ENCODE measurements around the gene MMP28.
A peak's percentile ranks its signal among the peaks of the same experiment; 100 is the strongest.

MMP28 gene

DNA sequence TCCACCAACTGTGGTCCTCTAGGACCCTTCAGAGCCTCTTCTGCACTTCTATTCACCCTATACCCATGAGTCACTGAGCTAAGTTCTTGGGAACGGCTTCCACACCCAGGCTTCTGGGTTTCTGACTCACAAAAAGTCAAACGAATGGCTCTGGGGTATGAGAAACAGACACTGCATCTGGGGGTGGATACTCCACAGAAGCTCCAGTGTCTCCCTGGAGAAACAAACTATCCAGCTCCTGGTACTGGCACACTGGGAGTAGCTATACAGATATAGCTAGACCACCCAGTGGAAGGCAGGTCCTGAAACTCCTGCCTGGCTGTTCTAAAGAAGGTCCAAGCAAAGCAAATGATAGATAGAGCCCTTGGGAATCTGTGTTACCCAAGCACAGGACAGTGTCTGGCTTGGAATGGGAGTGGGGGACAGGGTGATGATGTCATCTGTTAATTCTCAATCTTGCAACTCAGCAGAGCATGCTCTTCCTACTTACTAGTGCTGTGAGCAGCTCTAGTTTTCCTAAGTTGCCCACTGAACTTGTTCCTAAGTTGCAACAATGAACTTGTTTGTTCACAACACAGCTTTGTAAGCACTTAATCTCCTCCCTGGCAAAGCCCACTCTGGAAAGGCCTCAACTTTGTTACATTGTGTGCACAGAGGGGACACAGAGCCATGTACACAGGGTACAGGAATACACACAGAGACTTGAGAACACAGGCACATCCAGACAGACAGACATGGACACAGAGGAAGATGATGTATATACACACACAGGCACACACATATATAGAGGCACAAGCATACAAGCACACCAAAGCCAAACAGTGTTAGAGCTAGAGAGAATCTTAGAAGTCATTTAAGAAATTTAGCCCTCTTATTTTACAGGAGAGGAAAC is 6.7 kb downstream of the MMP28 start:
- peak; percentile 90 for DNase-seq (ENCODE audit: low read depth)
- no peak overlapping the region for H3K4me3 ChIP-seq (ENCODE audit: low read depth, low read length)
- TF ChIP-seq, protein P1, sequence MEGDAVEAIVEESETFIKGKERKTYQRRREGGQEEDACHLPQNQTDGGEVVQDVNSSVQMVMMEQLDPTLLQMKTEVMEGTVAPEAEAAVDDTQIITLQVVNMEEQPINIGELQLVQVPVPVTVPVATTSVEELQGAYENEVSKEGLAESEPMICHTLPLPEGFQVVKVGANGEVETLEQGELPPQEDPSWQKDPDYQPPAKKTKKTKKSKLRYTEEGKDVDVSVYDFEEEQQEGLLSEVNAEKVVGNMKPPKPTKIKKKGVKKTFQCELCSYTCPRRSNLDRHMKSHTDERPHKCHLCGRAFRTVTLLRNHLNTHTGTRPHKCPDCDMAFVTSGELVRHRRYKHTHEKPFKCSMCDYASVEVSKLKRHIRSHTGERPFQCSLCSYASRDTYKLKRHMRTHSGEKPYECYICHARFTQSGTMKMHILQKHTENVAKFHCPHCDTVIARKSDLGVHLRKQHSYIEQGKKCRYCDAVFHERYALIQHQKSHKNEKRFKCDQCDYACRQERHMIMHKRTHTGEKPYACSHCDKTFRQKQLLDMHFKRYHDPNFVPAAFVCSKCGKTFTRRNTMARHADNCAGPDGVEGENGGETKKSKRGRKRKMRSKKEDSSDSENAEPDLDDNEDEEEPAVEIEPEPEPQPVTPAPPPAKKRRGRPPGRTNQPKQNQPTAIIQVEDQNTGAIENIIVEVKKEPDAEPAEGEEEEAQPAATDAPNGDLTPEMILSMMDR (conservative IDR thresholded peaks at IDR 0.05; ENCODE audit: low read depth, low read length) = no peak

GRCh38 chr17:35786941-35787432 is 8.5 kb downstream of the MMP28 start:
- H3K4me3 ChIP-seq (ENCODE audit: low read depth, low read length) = no peak overlapping the region
- DNase-seq (ENCODE audit: low read depth) = peak; percentile 54

GRCh38 chr17:35784895-35785294 is 10.5 kb downstream of the MMP28 start:
- H3K4me3 ChIP-seq (ENCODE audit: low read depth, low read length) = no peak overlapping the region
- no peak for DNase-seq (ENCODE audit: low read depth)
- TF ChIP-seq, protein P1 (conservative IDR thresholded peaks at IDR 0.05; ENCODE audit: low read depth, low read length) = no peak

More at GRCh38 chr17:35786941-35787432, 8.5 kb downstream of the MMP28 start:
- TF ChIP-seq, protein P1 (conservative IDR thresholded peaks at IDR 0.05; ENCODE audit: low read depth, low read length) = no peak

GRCh38 chr17:35780950-35781349 is 14.5 kb downstream of the MMP28 start:
- no peak for DNase-seq (ENCODE audit: low read depth)
- TF ChIP-seq, protein P1 (conservative IDR thresholded peaks at IDR 0.05; ENCODE audit: low read depth, low read length) = no peak

GRCh38 chr17:35778641-35779196 is 16.7 kb downstream of the MMP28 start:
- DNase-seq (ENCODE audit: low read depth) = no peak
- TF ChIP-seq, protein P1 (conservative IDR thresholded peaks at IDR 0.05; ENCODE audit: low read depth, low read length) = no peak
- no peak overlapping the region for H3K4me3 ChIP-seq (ENCODE audit: low read depth, low read length)

More at GRCh38 chr17:35780950-35781349, 14.5 kb downstream of the MMP28 start:
- H3K4me3 ChIP-seq (ENCODE audit: low read depth, low read length) = no peak overlapping the region

DNA sequence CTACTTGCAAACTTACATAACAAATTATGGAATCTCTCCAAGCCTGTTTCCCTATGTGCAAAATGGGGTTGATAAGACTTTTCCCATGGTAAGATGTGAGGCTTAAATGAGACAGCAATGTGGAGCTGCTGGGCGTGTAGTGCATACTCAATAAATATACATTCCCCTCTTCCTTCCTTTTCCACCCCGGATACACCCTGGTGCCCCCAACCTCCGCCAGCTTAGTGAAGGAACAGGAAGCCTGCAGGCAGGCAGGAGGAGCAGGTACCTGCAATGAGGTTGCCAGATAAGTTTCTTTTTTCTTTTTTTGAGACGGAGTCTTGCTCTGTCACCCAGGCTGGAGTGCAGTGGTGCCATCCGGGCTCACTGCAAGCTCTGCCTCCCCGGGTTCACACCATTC is 19.9 kb downstream of the MMP28 start:
- TF ChIP-seq, protein P1 (conservative IDR thresholded peaks at IDR 0.05; ENCODE audit: low read depth, low read length) = no peak
- H3K4me3 ChIP-seq (ENCODE audit: low read depth, low read length) = no peak overlapping the region
- DNase-seq (ENCODE audit: low read depth) = no peak
